SK-N-MC (cell line): ENCODE measurements around the gene TERB2.
"Not testable (repeated sequence)": the region's sequence is repeated elsewhere in the genome, so short reads cannot be mapped to it uniquely, and the experiment has no call there.

Source experiments
- DNase-seq: peaks from one replicate; pipeline ENCODE4 v3.0.0-alpha.2; 2011; ENCODE audit warnings: low read depth, low spot score
- H3K27ac ChIP-seq: fragments of 200-600 bp; sonication (generic); 2 replicates; pipeline ENCODE4 v1.5.1; 2016; ENCODE audit warnings: mixed run types
- H3K36me3 ChIP-seq: fragments of 200-600 bp; sonication (generic); 2 replicates; pipeline ENCODE4 v1.6.1; 2017; ENCODE audit warnings: antibody characterized with exemption, low read length, mixed read lengths; ENCODE audit not compliant: insufficient read depth
- H3K4me3 ChIP-seq: fragments of 200-600 bp; sonication (generic); 2 replicates; pipeline ENCODE4 v1.5.1; 2016
- H3K9ac ChIP-seq: fragments of 200-600 bp; sonication (generic); 2 replicates; pipeline ENCODE4 v1.8.0; 2017; ENCODE audit warnings: mixed run types, mixed read lengths; ENCODE audit not compliant: insufficient read length
- H3K9me3 ChIP-seq: fragments of 200-600 bp; sonication (generic); 2 replicates; pipeline ENCODE4 v1.6.1; 2017; ENCODE audit warnings: low read depth, mild to moderate bottlenecking, antibody characterized with exemption, low read length, moderate library complexity, mixed read lengths
- EZH2 ChIP-seq: fragments of 200-600 bp; sonication (generic); IDR thresholded peaks from one replicate; pipeline ENCODE4 v1.6.1; 2017; ENCODE audit warnings: antibody characterized with exemption
- FOXP2 ChIP-seq: optimal IDR thresholded peaks from 2 replicates; pipeline ENCODE3; 2011; ENCODE audit warnings: mild to moderate bottlenecking, moderate library complexity; ENCODE audit not compliant: insufficient read depth; ENCODE audit errors: extremely low read length, control extremely low read depth
- POLR2AphosphoS5 ChIP-seq: IDR thresholded peaks from 2 replicates; pipeline ENCODE4 v1.6.1; 2012; ENCODE audit warnings: mild to moderate bottlenecking, low read depth, low read length, borderline replicate concordance

The TERB2 gene

DNA sequence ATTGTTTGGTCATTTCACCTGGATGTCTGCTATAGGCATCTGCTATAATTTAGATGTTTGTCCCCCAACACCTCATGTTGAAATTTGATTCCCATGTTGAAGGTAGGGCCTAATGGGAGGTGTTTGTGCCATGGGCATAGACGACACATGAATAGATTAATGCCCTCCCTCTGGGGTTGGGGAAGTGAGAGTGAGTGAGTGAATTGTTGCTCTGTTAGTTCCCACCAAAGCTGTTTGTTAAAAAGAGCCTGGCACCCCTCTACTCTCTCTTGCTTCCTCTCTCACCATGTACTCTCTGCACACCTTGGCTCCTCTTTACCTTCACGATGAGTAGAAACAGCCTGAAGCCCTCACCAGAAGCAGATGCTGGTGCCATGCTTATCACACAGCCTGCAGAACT lies 42.6 kb downstream of the TERB2 start:
- H3K36me3 ChIP-seq, result no peaks in the 10 kb centered on the region
- H3K27ac ChIP-seq, result no peak overlapping the region
- TF ChIP-seq EZH2 (no peak), FOXP2 (no peak), POLR2AphosphoS5 (no peak)
- DNase-seq, result no peak
- H3K9ac ChIP-seq, result no peak overlapping the region
- no peak overlapping the region for H3K4me3 ChIP-seq
- no peaks in the 10 kb centered on the region for H3K9me3 ChIP-seq

GRCh38 chr15:45001180-45001579 lies 44.7 kb downstream of the TERB2 start:
- H3K4me3 ChIP-seq, H3K9ac ChIP-seq, H3K27ac ChIP-seq, DNase-seq, H3K9me3 ChIP-seq, H3K36me3 ChIP-seq: not testable (repeated sequence)

DNA sequence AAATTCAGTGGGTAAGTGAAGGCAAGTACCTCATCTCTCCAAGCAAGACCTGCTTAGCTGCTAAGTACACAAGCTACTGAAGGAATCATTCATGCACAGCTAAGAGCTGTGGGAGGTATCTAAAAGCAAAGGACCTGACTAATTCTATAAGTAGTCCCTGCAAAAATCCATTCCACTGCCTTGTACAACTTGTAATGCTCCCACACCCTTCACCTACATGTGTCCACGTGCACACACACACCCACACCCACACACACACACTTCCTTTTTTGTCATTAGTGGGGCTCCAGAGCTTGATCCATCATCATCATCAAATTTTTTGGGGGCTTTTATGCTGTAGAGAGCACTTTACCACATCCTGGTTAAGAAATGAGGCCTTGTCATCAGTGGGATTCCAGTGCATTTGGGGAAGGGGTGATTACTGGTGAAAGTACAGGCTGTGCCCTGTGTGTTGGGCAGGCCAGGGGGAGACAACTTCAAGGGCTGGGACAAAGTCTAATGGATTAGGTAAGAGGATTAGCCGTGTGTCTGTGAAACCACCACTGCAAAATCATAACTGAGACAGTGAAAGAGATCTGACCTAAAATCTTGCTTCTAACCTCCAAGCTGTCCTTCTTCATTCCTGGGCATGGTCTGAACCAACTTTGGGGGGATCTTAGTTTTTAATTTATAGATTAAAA lies 47.4 kb downstream of the TERB2 start:
- H3K27ac ChIP-seq, DNase-seq, H3K36me3 ChIP-seq, H3K9ac ChIP-seq, H3K9me3 ChIP-seq, H3K4me3 ChIP-seq: not testable (repeated sequence)

- not testable (repeated sequence) for H3K36me3 ChIP-seq, H3K27ac ChIP-seq, H3K4me3 ChIP-seq, H3K9ac ChIP-seq, DNase-seq, H3K9me3 ChIP-seq
These were observed 48.2 kb downstream of the TERB2 start for GRCh38 chr15:45004590-45005175.

GRCh38 chr15:45009046-45009445 lies 52.6 kb downstream of the TERB2 start:
- Histone ChIP-seq H3K9ac (no peak overlapping the region), H3K27ac (no peak overlapping the region), H3K4me3 (no peak overlapping the region), H3K9me3 (no peaks in the 10 kb centered on the region), H3K36me3 (no peaks in the 10 kb centered on the region)
- no peak for TF ChIP-seq POLR2AphosphoS5
- TF ChIP-seq FOXP2, result no peak
- TF ChIP-seq EZH2, result no peak
- no peak for DNase-seq

DNA sequence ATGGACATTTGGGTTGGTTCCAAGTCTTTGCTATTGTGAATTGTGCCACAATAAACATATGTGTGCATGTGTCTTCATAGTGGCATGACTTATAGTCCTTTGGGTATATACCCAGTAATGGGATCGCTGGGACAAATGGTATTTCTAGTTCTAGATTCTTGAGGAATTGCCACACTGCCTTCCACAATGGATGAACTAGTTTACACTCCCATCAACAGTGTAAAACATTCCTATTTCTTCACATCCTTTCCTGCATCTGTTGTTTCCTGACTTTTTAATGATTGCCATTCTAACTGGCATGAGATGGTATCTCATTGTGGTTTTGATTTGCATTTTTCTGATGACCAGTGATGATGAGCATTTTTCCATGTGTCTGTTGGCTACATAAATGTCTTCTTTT lies 58.6 kb downstream of the TERB2 start:
- DNase-seq, H3K27ac ChIP-seq, H3K4me3 ChIP-seq: not testable (repeated sequence)

GRCh38 chr15:45020222-45020900 lies 63.9 kb downstream of the TERB2 start:
- H3K9me3 ChIP-seq, DNase-seq, H3K4me3 ChIP-seq, H3K27ac ChIP-seq, H3K9ac ChIP-seq, H3K36me3 ChIP-seq: not testable (repeated sequence)

More for the DNA sequence above, 58.6 kb downstream of the TERB2 start:
- H3K9me3 ChIP-seq, H3K9ac ChIP-seq, H3K36me3 ChIP-seq: not testable (repeated sequence)

DNA sequence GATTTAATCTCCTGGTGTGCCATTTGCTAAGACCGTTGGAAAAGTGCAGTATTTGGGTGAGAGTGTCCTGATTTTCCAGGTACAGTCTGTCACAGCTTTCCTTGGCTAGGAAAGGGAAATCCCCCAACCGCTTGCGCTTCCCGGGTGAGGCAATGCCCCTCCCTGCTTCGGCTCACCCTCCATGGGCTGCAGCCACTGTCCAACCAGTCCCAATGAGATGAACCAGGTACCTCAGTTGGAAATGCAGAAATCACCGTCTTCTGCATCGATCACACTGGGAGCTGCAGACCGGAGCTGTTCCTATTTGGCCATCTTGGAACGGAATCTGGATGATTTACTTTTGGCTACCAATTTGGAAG lies 64.4 kb downstream of the TERB2 start:
- not testable (repeated sequence) for H3K4me3 ChIP-seq, DNase-seq, H3K9me3 ChIP-seq, H3K27ac ChIP-seq, H3K9ac ChIP-seq, H3K36me3 ChIP-seq

DNA sequence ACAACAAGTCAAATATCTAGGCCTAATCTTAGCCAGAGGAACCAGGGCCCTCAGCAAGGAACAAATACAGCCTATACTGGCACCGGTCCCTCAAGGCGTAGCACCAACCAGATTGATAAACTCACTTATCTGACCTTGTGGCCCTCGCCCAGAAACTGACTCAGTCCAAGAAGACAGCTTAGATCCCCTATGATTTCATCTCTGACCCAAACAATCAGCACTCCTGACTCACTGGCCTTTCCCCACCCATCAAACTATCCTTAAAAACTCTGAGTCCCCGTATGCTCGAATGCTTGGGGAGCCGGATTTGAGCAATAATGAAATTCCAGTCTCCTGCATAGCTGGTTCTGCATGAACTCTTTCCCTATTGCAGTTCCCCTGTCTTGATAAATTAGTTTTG lies 64.9 kb downstream of the TERB2 start:
- Histone ChIP-seq H3K4me3 (no peak overlapping the region), H3K9me3 (no peaks in the 10 kb centered on the region), H3K27ac (no peak overlapping the region), H3K9ac (no peak overlapping the region), H3K36me3 (peaks cover under 1% of the 10 kb centered on the region; the same call in 1 of the 2 replicates)
- TF ChIP-seq FOXP2, result no peak
- no peak for TF ChIP-seq POLR2AphosphoS5
- no peak for TF ChIP-seq EZH2
- no peak for DNase-seq
